Astrocyte of the cerebellum (primary cell): Measurements from ENCODE around the gene GPR50.

Experiments
- DNase-seq: peaks from one replicate; pipeline ENCODE4 v3.0.0-alpha.2; 2011; ENCODE audit warnings: low read depth
- H3K4me3 ChIP-seq: 2 replicates; pipeline ENCODE4 v1.5.1; 2011; ENCODE audit warnings: mild to moderate bottlenecking, low read depth, low read length, moderate library complexity
- CTCF ChIP-seq: IDR thresholded peaks from 2 replicates; pipeline ENCODE4 v1.5.1; 2012; ENCODE audit warnings: low read length, low read depth, moderate library complexity, mild to moderate bottlenecking; ENCODE audit errors: missing control alignments
- in situ Hi-C: cut with HindIII; loops from 2 replicates; pipeline ENCODE4 v1.10.0; 2017; ENCODE audit warnings: low sequenced_read_pairs

Gene GPR50

DNA sequence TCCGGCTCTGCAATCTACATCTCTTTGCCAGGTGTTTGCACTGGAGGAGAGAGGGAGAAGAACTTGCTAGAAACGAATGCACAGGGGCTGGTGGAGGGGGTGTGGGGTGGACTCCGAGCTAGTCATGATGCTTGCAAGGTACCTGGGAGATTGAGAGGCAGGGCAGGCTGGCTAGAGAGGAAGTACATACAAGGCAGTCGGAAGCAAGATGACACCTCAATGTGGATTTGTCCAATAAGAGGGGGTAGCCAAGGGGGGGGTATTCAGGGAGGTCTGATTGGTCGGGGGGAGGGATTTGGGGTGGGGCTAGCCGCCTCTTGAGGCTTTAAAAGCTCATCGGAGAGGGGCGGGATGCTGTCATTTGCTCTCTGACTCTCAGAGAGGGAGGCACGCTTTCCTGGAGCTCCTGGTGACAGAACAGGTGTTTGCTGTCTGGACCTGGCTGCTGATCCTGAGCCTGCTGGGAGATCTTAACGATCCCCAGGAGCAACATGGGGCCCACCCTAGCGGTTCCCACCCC lies at the start of gene GPR50:
GPR50 (plus strand) TSS at position 354 of the 520 bp plus-strand sequence; CDS start at position 492, 138 bp downstream.
- no peak within 1 kb of the TSS for H3K4me3 ChIP-seq
- in situ Hi-C loops: no loop called here
- no peak for DNase-seq
- no peak for TF ChIP-seq CTCF

- H3K4me3 ChIP-seq: no peak overlapping the region
- in situ Hi-C loops: no loop called here
- no peak for DNase-seq
- no peak for TF ChIP-seq CTCF
Observed at GRCh38 chrX:151132531-151132930, 43.9 kb upstream of the GPR50 start.

- H3K4me3 ChIP-seq: no peak overlapping the region
- peak; percentile 22 for DNase-seq
- peak; percentile 69 for TF ChIP-seq CTCF
- in situ Hi-C loops: no loop called here
Observed at GRCh38 chrX:151151665-151152267, 24.6 kb upstream of the GPR50 start.

- TF ChIP-seq CTCF: peak; percentile 21
- no peak overlapping the region for H3K4me3 ChIP-seq
- in situ Hi-C loops: no loop called here
Observed at GRCh38 chrX:151153086-151153485, 23.3 kb upstream of the GPR50 start.

DNA sequence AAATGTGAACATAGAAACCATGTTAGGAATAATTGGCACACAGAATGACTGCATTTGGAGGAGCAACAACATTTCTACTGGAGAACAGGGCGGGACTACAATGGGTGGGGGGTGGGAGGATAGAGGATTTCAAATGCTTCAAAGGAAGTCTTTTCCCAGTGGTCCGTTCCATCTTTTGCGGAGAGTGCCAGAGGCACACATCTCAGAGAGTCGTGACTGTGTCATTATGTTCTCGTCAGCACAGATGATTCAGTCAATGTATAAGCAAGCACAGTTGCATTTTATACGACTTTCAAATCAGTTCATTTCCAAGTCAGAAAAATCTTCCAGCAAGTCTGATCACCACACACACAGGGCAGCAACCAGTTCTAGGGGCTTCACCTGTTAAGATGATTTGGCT lies 22.7 kb upstream of the GPR50 start:
- H3K4me3 ChIP-seq: no peak overlapping the region
- in situ Hi-C loops: no loop called here

More at GRCh38 chrX:151153086-151153485, 23.3 kb upstream of the GPR50 start:
- DNase-seq: no peak

GRCh38 chrX:151155234-151155633 lies 21.1 kb upstream of the GPR50 start:
- H3K4me3 ChIP-seq: no peak overlapping the region
- TF ChIP-seq CTCF: no peak
- no peak for DNase-seq
- in situ Hi-C loops: no loop called here

More for the DNA sequence above, 22.7 kb upstream of the GPR50 start:
- no peak for DNase-seq
- TF ChIP-seq CTCF: no peak
